GM18499 (cell line): Measurements from ENCODE around the gene JUND.

Experiments
- ATAC-seq: cut with Tn5 transposase; IDR thresholded peaks from one replicate; pipeline ENCODE4 v1.9.1; 2021; ENCODE audit warnings: moderate number of reproducible peaks; ENCODE audit not compliant: insufficient read depth, unreplicated experiment

Gene JUND

GRCh38 chr19:18253130-18253529, 28.3 kb downstream of the JUND start:
- ATAC-seq, result no peak

GRCh38 chr19:18252370-18252717, 29.1 kb downstream of the JUND start:
- no peak for ATAC-seq

- no peak for ATAC-seq
Observed at GRCh38 chr19:18251587-18252369, 29.6 kb downstream of the JUND start.

GRCh38 chr19:18249834-18250233, 31.6 kb downstream of the JUND start:
- ATAC-seq, result no peak

- ATAC-seq, result no peak
Observed at GRCh38 chr19:18245297-18245696, 36.1 kb downstream of the JUND start.

- no peak for ATAC-seq
Observed at GRCh38 chr19:18239303-18239702, 42.1 kb downstream of the JUND start.

- no peak for ATAC-seq
Observed at GRCh38 chr19:18234194-18234593, 47.2 kb downstream of the JUND start.

GRCh38 chr19:18233224-18233825, 48.1 kb downstream of the JUND start:
- no peak for ATAC-seq

GRCh38 chr19:18232540-18233223, 48.7 kb downstream of the JUND start:
- no peak for ATAC-seq

- no peak for ATAC-seq
Observed at GRCh38 chr19:18231775-18232174, 49.6 kb downstream of the JUND start.

GRCh38 chr19:18230941-18231734, 50.3 kb downstream of the JUND start:
- no peak for ATAC-seq

GRCh38 chr19:18229915-18230314, 51.5 kb downstream of the JUND start:
- no peak for ATAC-seq
